SK-N-SH treated with all-trans-retinoic acid at 6 μM for 48 hours (cell line): Measurements from ENCODE around the gene PCDHAC2.

Experiments
- ARNTL ChIP-seq: fragments of 450-650 bp; formaldehyde crosslinking; IDR thresholded peaks from 2 replicates; pipeline ENCODE4 v1.5.0; 2020; ENCODE audit warnings: low read depth, mild to moderate bottlenecking, moderate library complexity, borderline replicate concordance
- BACH2 ChIP-seq: fragments of 250-450 bp; sonication (Bioruptor Pico); IDR thresholded peaks from 2 replicates; pipeline ENCODE4 v1.9.0; 2021; ENCODE audit warnings: mild to moderate bottlenecking, borderline replicate concordance
- GLIS3 ChIP-seq: fragments of 250-450 bp; sonication (Bioruptor Pico); IDR thresholded peaks from 2 replicates; pipeline ENCODE4 v1.5.0; 2020; ENCODE audit warnings: mild to moderate bottlenecking, moderate library complexity
- ISL1 ChIP-seq: fragments of 250-450 bp; sonication (Bioruptor Pico); IDR thresholded peaks from 2 replicates; pipeline ENCODE4 v2.1.2; 2022; ENCODE audit warnings: mild to moderate bottlenecking, moderate library complexity
- PATZ1 ChIP-seq: fragments of 250-450 bp; sonication (Bioruptor Pico); IDR thresholded peaks from 2 replicates; pipeline ENCODE4 v1.8.0; 2020; ENCODE audit warnings: mild to moderate bottlenecking, moderate library complexity, borderline replicate concordance
- TCF4 ChIP-seq: fragments of 250-450 bp; sonication (Bioruptor Pico); IDR thresholded peaks from 2 replicates; pipeline ENCODE4 v1.8.0; 2021; ENCODE audit warnings: mild to moderate bottlenecking, moderate library complexity, borderline replicate concordance
- ZNF70 ChIP-seq: fragments of 450-650 bp; formaldehyde crosslinking; IDR thresholded peaks from 2 replicates; pipeline ENCODE4 v1.5.0; 2020; ENCODE audit warnings: mild to moderate bottlenecking, moderate library complexity
- TF ChIP-seq, protein P1 (sequence below): fragments of 250-450 bp; sonication (Bioruptor Pico); IDR thresholded peaks from 2 replicates; pipeline ENCODE4 v1.8.0; 2021; ENCODE audit warnings: low read depth, mild to moderate bottlenecking, moderate library complexity, borderline replicate concordance
- TF ChIP-seq, protein P2 (sequence below): fragments of 250-450 bp; sonication (Bioruptor Pico); IDR thresholded peaks from 2 replicates; pipeline ENCODE4 v1.5.1; 2020; ENCODE audit warnings: low read depth, mild to moderate bottlenecking, moderate library complexity

GRCh38 chr5:141017943-141018342 lies 51.7 kb downstream of the PCDHAC2 start:
- TF ChIP-seq BACH2 (CRISPR knock-in tag) = no peak
- no peak for TF ChIP-seq PATZ1 (CRISPR knock-in tag)
- no peak for TF ChIP-seq GLIS3 (CRISPR knock-in tag)
- TF ChIP-seq ZNF70 = no peak
- TF ChIP-seq TCF4 (CRISPR knock-in tag) = no peak
- TF ChIP-seq, protein P1, sequence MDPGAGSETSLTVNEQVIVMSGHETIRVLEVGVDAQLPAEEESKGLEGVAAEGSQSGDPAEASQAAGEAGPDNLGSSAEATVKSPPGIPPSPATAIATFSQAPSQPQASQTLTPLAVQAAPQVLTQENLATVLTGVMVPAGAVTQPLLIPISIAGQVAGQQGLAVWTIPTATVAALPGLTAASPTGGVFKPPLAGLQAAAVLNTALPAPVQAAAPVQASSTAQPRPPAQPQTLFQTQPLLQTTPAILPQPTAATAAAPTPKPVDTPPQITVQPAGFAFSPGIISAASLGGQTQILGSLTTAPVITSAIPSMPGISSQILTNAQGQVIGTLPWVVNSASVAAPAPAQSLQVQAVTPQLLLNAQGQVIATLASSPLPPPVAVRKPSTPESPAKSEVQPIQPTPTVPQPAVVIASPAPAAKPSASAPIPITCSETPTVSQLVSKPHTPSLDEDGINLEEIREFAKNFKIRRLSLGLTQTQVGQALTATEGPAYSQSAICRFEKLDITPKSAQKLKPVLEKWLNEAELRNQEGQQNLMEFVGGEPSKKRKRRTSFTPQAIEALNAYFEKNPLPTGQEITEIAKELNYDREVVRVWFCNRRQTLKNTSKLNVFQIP (CRISPR knock-in tag) = no peak
- no peak for TF ChIP-seq ISL1 (CRISPR knock-in tag)
- TF ChIP-seq, protein P2, sequence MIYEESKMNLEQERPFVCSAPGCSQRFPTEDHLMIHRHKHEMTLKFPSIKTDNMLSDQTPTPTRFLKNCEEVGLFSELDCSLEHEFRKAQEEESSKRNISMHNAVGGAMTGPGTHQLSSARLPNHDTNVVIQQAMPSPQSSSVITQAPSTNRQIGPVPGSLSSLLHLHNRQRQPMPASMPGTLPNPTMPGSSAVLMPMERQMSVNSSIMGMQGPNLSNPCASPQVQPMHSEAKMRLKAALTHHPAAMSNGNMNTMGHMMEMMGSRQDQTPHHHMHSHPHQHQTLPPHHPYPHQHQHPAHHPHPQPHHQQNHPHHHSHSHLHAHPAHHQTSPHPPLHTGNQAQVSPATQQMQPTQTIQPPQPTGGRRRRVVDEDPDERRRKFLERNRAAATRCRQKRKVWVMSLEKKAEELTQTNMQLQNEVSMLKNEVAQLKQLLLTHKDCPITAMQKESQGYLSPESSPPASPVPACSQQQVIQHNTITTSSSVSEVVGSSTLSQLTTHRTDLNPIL (CRISPR knock-in tag) = no peak
- TF ChIP-seq ARNTL (CRISPR knock-in tag) = no peak
